SK-N-SH (cell line): ENCODE data around the gene SDK1. TPM values are rescaled to one million over a fixed set of nuclear protein-coding genes. Genes with fewer than 3 reads are reported as not detected.

Source experiments
- CTCF ChIA-PET: fragments of 300-600, 350-600 bp; formaldehyde crosslinking; extraction: SDS; loops from one replicate; lab custom pipeline; 2021; lab: Yijun Ruan, JAX
- POLR2A ChIA-PET: fragments of 350-600 bp; sonication (Branson Sonifier 250); formaldehyde crosslinking; extraction: SDS; loops from one replicate; lab custom pipeline; 2020; ENCODE audit warnings: antibody characterized with exemption, inconsistent platforms; lab: Yijun Ruan, JAX
- DNase-seq: peaks from one replicate; pipeline ENCODE4 v3.0.0; 2012
- H2AFZ ChIP-seq: fragments of 200-600 bp; sonication (generic); 2 replicates; pipeline ENCODE4 v1.8.1; 2016; ENCODE audit warnings: antibody characterized with exemption, mild to moderate bottlenecking, low read depth
- H3F3A ChIP-seq: fragments of 200-600 bp; sonication (generic); replicated peaks from 2 replicates; pipeline ENCODE3; 2016; ENCODE audit warnings: antibody characterized with exemption, mild to moderate bottlenecking; ENCODE audit not compliant: insufficient read depth
- H3K27ac ChIP-seq, 2 experiments: fragments of 200-500 bp in 1 of 2; fragments of 200-600 bp in 1 of 2; sonication (Bioruptor generic) in 1 of 2; sonication (generic), shearing (Covaris generic) in 1 of 2; 2 replicates each; pipeline versions ENCODE4 v1.5.1 to v1.6.1; 2014 to 2016; ENCODE audit warnings: low read depth in 2 of 2, inconsistent platforms in 1 of 2, low read length in 1 of 2, mild to moderate bottlenecking in 1 of 2, mixed read lengths in 1 of 2
- H3K27me3 ChIP-seq: fragments of 200-600 bp; sonication (generic), shearing (Covaris generic); 2 replicates; pipeline ENCODE4 v1.6.1; 2016; ENCODE audit warnings: mixed run types; ENCODE audit not compliant: insufficient read depth
- H3K36me3 ChIP-seq, 2 experiments: fragments of 200-500 bp in 1 of 2; fragments of 200-600 bp in 1 of 2; sonication (Bioruptor generic) in 1 of 2; sonication (generic) in 1 of 2; replicated peaks in 1 of 2; 2 replicates each; pipeline versions ENCODE3 to v1.5.1; 2014 to 2016; ENCODE audit warnings: low read length in 1 of 2, mild to moderate bottlenecking in 1 of 2; ENCODE audit not compliant: insufficient read depth in 2 of 2, control insufficient read depth in 1 of 2
- H3K4me1 ChIP-seq, 2 experiments: fragments of 200-500 bp in 1 of 2; fragments of 200-600 bp in 1 of 2; sonication (Bioruptor generic) in 1 of 2; sonication (generic), shearing (Covaris generic) in 1 of 2; 2 replicates each; pipeline versions ENCODE4 v1.5.1 to v1.6.1; 2014 to 2016; ENCODE audit warnings: low read depth in 1 of 2, low read length in 1 of 2, mixed run types in 1 of 2; ENCODE audit not compliant: insufficient read depth in 2 of 2, control insufficient read depth in 1 of 2
- H3K4me2 ChIP-seq: fragments of 200-600 bp; sonication (generic), shearing (Covaris generic); 2 replicates; pipeline ENCODE4 v1.6.1; 2017; ENCODE audit warnings: mixed run types
- H3K4me3 ChIP-seq, 2 experiments: fragments of 200-500 bp in 1 of 2; fragments of 200-600 bp in 1 of 2; sonication (Bioruptor generic) in 1 of 2; sonication (generic), shearing (Covaris generic) in 1 of 2; 2 replicates each; pipeline versions ENCODE4 v1.5.1 to v1.8.1; 2014 to 2016; ENCODE audit warnings: low read depth in 2 of 2, inconsistent platforms in 1 of 2, low read length in 1 of 2, mild to moderate bottlenecking in 1 of 2, mixed read lengths in 1 of 2, moderate library complexity in 1 of 2
- H3K79me2 ChIP-seq: fragments of 200-600 bp; sonication (generic); 2 replicates; pipeline ENCODE4 v1.8.1; 2017; ENCODE audit warnings: mild to moderate bottlenecking; ENCODE audit not compliant: insufficient read depth
- H3K9ac ChIP-seq: fragments of 200-600 bp; sonication (generic); 2 replicates; pipeline ENCODE4 v1.6.1; 2017; ENCODE audit warnings: mixed run types
- H3K9me2 ChIP-seq: fragments of 200-600 bp; sonication (generic); 2 replicates; pipeline ENCODE4 v1.6.1; 2017; ENCODE audit warnings: mixed run types
- H3K9me3 ChIP-seq: fragments of 200-600 bp; sonication (generic); 2 replicates; pipeline ENCODE4 v1.6.1; 2017; ENCODE audit warnings: mixed run types, mild to moderate bottlenecking, moderate library complexity
- H4K20me1 ChIP-seq: fragments of 200-600 bp; sonication (generic); 2 replicates; pipeline ENCODE4 v1.6.1; 2017; ENCODE audit warnings: mild to moderate bottlenecking, mixed run types; ENCODE audit not compliant: insufficient read depth
- ELF1 ChIP-seq: IDR thresholded peaks from 2 replicates; pipeline ENCODE4 v1.4.0; 2012
- FOSL2 ChIP-seq: IDR thresholded peaks from 2 replicates; pipeline ENCODE4 v1.4.0; 2012; ENCODE audit warnings: low read depth, mild to moderate bottlenecking, moderate library complexity, borderline replicate concordance
- GATA2 ChIP-seq: sonication (generic); formaldehyde crosslinking; IDR thresholded peaks from 2 replicates; pipeline ENCODE4 v1.5.0; 2020; ENCODE audit warnings: mild to moderate bottlenecking, missing genetic modification reagents
- MEF2A ChIP-seq: IDR thresholded peaks from 2 replicates; pipeline ENCODE4 v1.4.0; 2012; ENCODE audit warnings: low read depth, borderline replicate concordance
- MXI1 ChIP-seq: IDR thresholded peaks from 2 replicates; pipeline ENCODE4 v1.6.1; 2012; ENCODE audit warnings: mild to moderate bottlenecking, low read depth, low read length, improper control_type of control experiment
- NFIC ChIP-seq: IDR thresholded peaks from 2 replicates; pipeline ENCODE4 v1.4.0; 2012; ENCODE audit warnings: borderline replicate concordance
- POLR2AphosphoS5 ChIP-seq: IDR thresholded peaks from 2 replicates; pipeline ENCODE4 v1.6.1; 2012; ENCODE audit warnings: low read depth, low read length
- RAD21 ChIP-seq: IDR thresholded peaks from 2 replicates; pipeline ENCODE4 v1.6.1; 2012; ENCODE audit warnings: mild to moderate bottlenecking, low read length
- REST ChIP-seq: IDR thresholded peaks from 2 replicates; pipeline ENCODE4 v1.6.1; 2012; ENCODE audit warnings: mild to moderate bottlenecking, low read depth, low read length, moderate library complexity
- SMC3 ChIP-seq: IDR thresholded peaks from 2 replicates; pipeline ENCODE4 v1.6.1; 2012; ENCODE audit warnings: low read depth, low read length, improper control_type of control experiment
- USF2 ChIP-seq: fragments of 150-350 bp; IDR thresholded peaks from 2 replicates; pipeline ENCODE4 v1.6.1; 2017; ENCODE audit warnings: antibody characterized with exemption, low read length, low read depth, borderline replicate concordance
- YY1 ChIP-seq: IDR thresholded peaks from 2 replicates; pipeline ENCODE4 v1.4.0; 2012; ENCODE audit warnings: low read depth, mild to moderate bottlenecking
- ZBTB33 ChIP-seq: IDR thresholded peaks from 2 replicates; pipeline ENCODE4 v1.4.0; 2012; ENCODE audit warnings: low read depth, borderline replicate concordance
- WGBS: methylation state at CpG from one replicate; pipeline ENCODE4 v1.1.6; 2017; ENCODE audit warnings: low lambda C conversion rate; 5-methylcytosine and 5-hydroxymethylcytosine counted together
- polyA plus RNA-seq, 3 experiments: library from polyadenylated mRNA; depleted of rRNA; stranded (reverse); fragments of >200 nt; gene quantifications; 2 replicates each; pipeline ENCODE4 v1.2.3, GENCODE V29; 2012

SDK1 gene
- polyA plus RNA-seq, 1 of the 3 experiments (the other 2 are of a cell fraction) = 1.2 TPM

- Histone ChIP-seq H3K36me3 (no peaks in the 10 kb centered on the region), H3K27ac (no peak overlapping the region), H3K9ac (no peak overlapping the region), H2AFZ (no peak overlapping the region), H3F3A (no peaks in the 10 kb centered on the region), H4K20me1 (no peaks in the 10 kb centered on the region), H3K9me2 (no peaks in the 10 kb centered on the region), H3K9me3 (no peaks in the 10 kb centered on the region), H3K4me2 (no peak overlapping the region), H3K4me1 (no peaks in the 10 kb centered on the region), H3K4me3 (no peak overlapping the region), H3K79me2 (no peaks in the 10 kb centered on the region), H3K27me3 (no peaks in the 10 kb centered on the region)
- TF ChIP-seq USF2 (no peak), FOSL2 (no peak), ELF1 (no peak), MXI1 (no peak), NFIC (no peak), RAD21 (no peak)
- POLR2A ChIA-PET = no interaction called here
- WGBS = 35% methylated on average over 2 of the region's 2 CpGs
- no peak for DNase-seq
- CTCF ChIA-PET = no interaction called here
Observed at GRCh38 chr7:3605222-3605621, 304.2 kb downstream of the SDK1 start.

- Histone ChIP-seq H3K9me2 (no peaks in the 10 kb centered on the region), H3K79me2 (no peaks in the 10 kb centered on the region), H3K4me3 (no peak overlapping the region), H3K9me3 (no peaks in the 10 kb centered on the region), H3K4me1 (no peaks in the 10 kb centered on the region), H3K4me2 (no peak overlapping the region), H3K27ac (no peak overlapping the region), H3F3A (no peaks in the 10 kb centered on the region), H2AFZ (no peak overlapping the region), H3K27me3 (no peaks in the 10 kb centered on the region), H4K20me1 (no peaks in the 10 kb centered on the region), H3K36me3 (no peaks in the 10 kb centered on the region), H3K9ac (no peak overlapping the region)
- ChIA-PET CTCF (interaction anchor here (0.7 to 1.1 kb wide), 2 partner anchors 10 to 13 kb away, joined by 3 read pairs; no protein-coding TSS in a partner anchor), POLR2A (no interaction called here)
- no peak for DNase-seq
- 55% methylated on average over 4 of the region's 4 CpGs for WGBS
- TF ChIP-seq SMC3 = no peak
- no peak for TF ChIP-seq FOSL2
- no peak for TF ChIP-seq YY1
- no peak for TF ChIP-seq POLR2AphosphoS5
- TF ChIP-seq ZBTB33 = no peak
- no peak for TF ChIP-seq USF2
- no peak for TF ChIP-seq REST
- TF ChIP-seq GATA2 = no peak
- no peak for TF ChIP-seq MEF2A
Observed at GRCh38 chr7:3606436-3606835, 305.4 kb downstream of the SDK1 start.
